Loucy (cell line): ENCODE measurements around the gene LETM1.

Source experiments
- CTCF ChIP-seq: fragments of 200-600 bp; sonication (generic); conservative IDR thresholded peaks from 2 replicates; pipeline ENCODE4 v1.5.1; 2014; ENCODE audit warnings: mild to moderate bottlenecking, antibody characterized with exemption, low read length
- EZH2phosphoT487 ChIP-seq: fragments of 200-600 bp; IDR thresholded peaks from 2 replicates; pipeline ENCODE4 v1.6.1; 2018; ENCODE audit warnings: antibody characterized with exemption, mild to moderate bottlenecking, moderate library complexity, borderline replicate concordance

GRCh38 chr4:1862961-1863296 lies 7.0 kb upstream of the LETM1 start:
- TF ChIP-seq CTCF (no peak), EZH2phosphoT487 (no peak)
